Endodermal cell (in vitro differentiated cells): Measurements from ENCODE around the gene HOXA4. TPM values are rescaled to one million over a fixed set of nuclear protein-coding genes. Genes with fewer than 3 reads are reported as not detected.
A peak's percentile ranks its signal among the peaks of the same experiment; 100 is the strongest.

Experiments used
- DNase-seq: peaks from one replicate; pipeline ENCODE4 v3.0.0-alpha.2; 2017
- H3K27ac ChIP-seq: 2 replicates; pipeline ENCODE4 v1.5.1; 2013; ENCODE audit warnings: mild to moderate bottlenecking, low read depth, low read length, moderate library complexity
- H3K27me3 ChIP-seq: 2 replicates; pipeline ENCODE4 v1.6.1; 2013; ENCODE audit warnings: mild to moderate bottlenecking, low read length, moderate library complexity; ENCODE audit not compliant: insufficient read depth, control insufficient read depth, poor library complexity, severe bottlenecking
- H3K36me3 ChIP-seq: 2 replicates; pipeline ENCODE4 v1.7.0; 2013; ENCODE audit warnings: mild to moderate bottlenecking, low read length, moderate library complexity; ENCODE audit not compliant: control insufficient read depth, insufficient read depth
- H3K4me1 ChIP-seq: one replicate; pipeline ENCODE4 v1.7.0; 2013; ENCODE audit warnings: low read length; ENCODE audit not compliant: control insufficient read depth, insufficient read depth
- H3K4me3 ChIP-seq: 2 replicates; pipeline ENCODE4 v1.5.1; 2013; ENCODE audit warnings: mild to moderate bottlenecking, low read length, moderate library complexity
- H3K9ac ChIP-seq: 2 replicates; pipeline ENCODE4 v1.6.1; 2013; ENCODE audit warnings: mild to moderate bottlenecking, low read length, moderate library complexity; ENCODE audit not compliant: poor library complexity, severe bottlenecking; ENCODE audit errors: extremely low read depth
- H3K9me3 ChIP-seq: 2 replicates; pipeline ENCODE4 v1.6.1; 2013; ENCODE audit warnings: mild to moderate bottlenecking, low read length, moderate library complexity; ENCODE audit not compliant: control insufficient read depth
- H3K27ac Mint-ChIP-seq: 2 replicates; pipeline ENCODE4 v1.8.0; 2020; ENCODE audit warnings: mixed read lengths
- H3K27me3 Mint-ChIP-seq: 2 replicates; pipeline ENCODE4 v1.8.0; 2021; ENCODE audit warnings: mild to moderate bottlenecking, mixed read lengths; ENCODE audit not compliant: insufficient read depth
- H3K36me3 Mint-ChIP-seq: 2 replicates; pipeline ENCODE4 v1.8.0; 2020; ENCODE audit warnings: low read depth, mixed read lengths
- H3K4me1 Mint-ChIP-seq: 2 replicates; pipeline ENCODE4 v1.8.0; 2020; ENCODE audit warnings: mixed read lengths
- H3K4me3 Mint-ChIP-seq: 2 replicates; pipeline ENCODE4 v1.8.0; 2020; ENCODE audit warnings: mild to moderate bottlenecking, moderate library complexity, mixed read lengths
- H3K9me3 Mint-ChIP-seq: 2 replicates; pipeline ENCODE4 v1.8.0; 2020; ENCODE audit warnings: mild to moderate bottlenecking, mixed read lengths
- CTCF ChIP-seq: fragments of 200-600 bp; sonication (generic); conservative IDR thresholded peaks from 2 replicates; pipeline ENCODE4 v1.5.0; 2021; ENCODE audit warnings: antibody characterized with exemption, mild to moderate bottlenecking
- WGBS, 2 experiments: methylation state at CpG; one replicate each; pipeline versions ENCODE4 v1.1.5 to v1.1.7; 2013; ENCODE audit warnings: missing lambda C conversion rate in 2 of 2, mixed read lengths in 1 of 2; ENCODE audit not compliant: insufficient coverage in 1 of 2, insufficient read length in 1 of 2; 5-methylcytosine and 5-hydroxymethylcytosine counted together
- total RNA-seq, 2 donors: library from RNA; stranded (reverse); fragmentation: NEBNext Ultra II Directional in 1 of 2; extraction: Animal tissue kit (Norgen Biotek cat#: 25700) in 1 of 2; gene quantifications; 2 replicates in 1 of 2; 3 replicates in 1 of 2; pipeline ENCODE4 v1.2.1, GENCODE V29; 2021

HOXA4 gene
- total RNA-seq, 2 donors from 2014 or later = not detected

DNA sequence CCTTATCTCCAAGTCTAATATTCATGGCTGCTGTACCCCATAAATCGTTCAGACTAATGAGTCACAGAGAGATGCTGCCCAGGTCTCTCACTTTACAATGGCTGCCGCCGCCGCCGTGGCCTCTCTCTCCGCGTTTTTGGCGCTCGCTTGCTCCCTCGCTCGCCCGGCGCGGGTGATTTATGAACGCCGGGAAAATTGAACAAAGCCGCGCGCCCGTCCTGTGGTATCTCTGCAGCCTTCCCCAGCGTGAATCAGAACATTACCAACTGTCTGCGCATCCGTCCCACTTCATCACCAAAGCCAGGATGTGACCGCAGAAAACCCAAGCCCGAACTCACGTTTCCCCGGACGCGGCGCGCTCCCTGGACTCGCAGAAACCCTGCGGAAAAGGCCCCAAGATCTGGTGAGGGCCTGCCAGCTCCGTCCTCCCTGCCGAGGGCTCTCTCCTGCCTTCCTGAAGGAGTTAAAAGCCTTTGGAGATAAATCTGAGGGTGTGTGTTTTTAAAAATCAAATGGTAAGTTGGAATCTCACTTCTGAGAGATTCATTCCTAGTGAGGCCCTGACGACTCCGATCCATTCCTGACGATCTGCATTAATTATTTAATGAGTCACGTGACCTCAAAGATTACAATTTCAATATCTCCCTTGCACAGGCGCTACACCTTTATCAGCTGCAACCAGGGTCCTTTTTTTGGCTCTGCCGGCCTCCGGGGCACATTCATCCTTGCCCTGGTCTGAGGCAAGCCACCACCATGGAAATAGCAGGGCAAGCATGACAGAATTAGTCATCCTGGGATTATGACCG lies 6.3 kb downstream of the HOXA4 start:
- H3K27me3 ChIP-seq = peaks cover 100% of the 10 kb centered on the region
- H3K27ac Mint-ChIP-seq = no peak overlapping the region
- H3K27me3 Mint-ChIP-seq = peaks cover 100% of the 10 kb centered on the region
- DNase-seq = peak; percentile 38
- TF ChIP-seq CTCF = no peak
- H3K9me3 ChIP-seq = peaks cover 17% of the 10 kb centered on the region
- no peaks in the 10 kb centered on the region for H3K9me3 Mint-ChIP-seq
- no peak overlapping the region for H3K4me3 Mint-ChIP-seq
- no peaks in the 10 kb centered on the region for H3K4me1 ChIP-seq
- peaks cover 4% of the 10 kb centered on the region for H3K4me1 Mint-ChIP-seq
- WGBS, 2 experiments = 2 to 4% methylated on average over 25 to 43 of the region's 43 CpGs
- H3K4me3 ChIP-seq = no peak overlapping the region
- no peak overlapping the region for H3K27ac ChIP-seq
- no peak overlapping the region for H3K9ac ChIP-seq
- H3K36me3 Mint-ChIP-seq = no peaks in the 10 kb centered on the region
- H3K36me3 ChIP-seq = no peaks in the 10 kb centered on the region

GRCh38 chr7:27123477-27124053 lies 7.0 kb downstream of the HOXA4 start:
- peaks cover 12% of the 10 kb centered on the region for H3K9me3 ChIP-seq
- 11 to 29% methylated on average over 8 to 24 of the region's 26 CpGs for WGBS, 2 experiments
- Mint-ChIP-seq H3K4me1 (peaks cover 4% of the 10 kb centered on the region), H3K9me3 (no peaks in the 10 kb centered on the region), H3K4me3 (no peak overlapping the region), H3K27ac (no peak overlapping the region), H3K27me3 (peaks cover 100% of the 10 kb centered on the region), H3K36me3 (no peaks in the 10 kb centered on the region)
- H3K27me3 ChIP-seq = peaks cover 100% of the 10 kb centered on the region
- no peak overlapping the region for H3K9ac ChIP-seq
- H3K27ac ChIP-seq = no peak overlapping the region
- no peak overlapping the region for H3K4me3 ChIP-seq
- H3K36me3 ChIP-seq = no peaks in the 10 kb centered on the region
- no peak for TF ChIP-seq CTCF
- H3K4me1 ChIP-seq = no peaks in the 10 kb centered on the region
- no peak for DNase-seq

GRCh38 chr7:27123007-27123476 lies 7.5 kb downstream of the HOXA4 start:
- TF ChIP-seq CTCF = no peak
- H3K27ac ChIP-seq = no peak overlapping the region
- H3K36me3 Mint-ChIP-seq = no peaks in the 10 kb centered on the region
- no peak overlapping the region for H3K27ac Mint-ChIP-seq
- 6 to 20% methylated on average over 1 to 14 of the region's 14 CpGs for WGBS, 2 experiments
- no peak overlapping the region for H3K4me3 Mint-ChIP-seq
- H3K9me3 Mint-ChIP-seq = no peaks in the 10 kb centered on the region
- H3K27me3 ChIP-seq = peaks cover 100% of the 10 kb centered on the region
- H3K27me3 Mint-ChIP-seq = peaks cover 100% of the 10 kb centered on the region
- no peak for DNase-seq
- no peak overlapping the region for H3K4me3 ChIP-seq
- H3K4me1 Mint-ChIP-seq = peaks cover 4% of the 10 kb centered on the region
- no peaks in the 10 kb centered on the region for H3K36me3 ChIP-seq
- H3K4me1 ChIP-seq = no peaks in the 10 kb centered on the region
- no peak overlapping the region for H3K9ac ChIP-seq
- H3K9me3 ChIP-seq = peaks cover 10% of the 10 kb centered on the region
